Measurements from ENCODE around the gene TSPAN18.

DNA sequence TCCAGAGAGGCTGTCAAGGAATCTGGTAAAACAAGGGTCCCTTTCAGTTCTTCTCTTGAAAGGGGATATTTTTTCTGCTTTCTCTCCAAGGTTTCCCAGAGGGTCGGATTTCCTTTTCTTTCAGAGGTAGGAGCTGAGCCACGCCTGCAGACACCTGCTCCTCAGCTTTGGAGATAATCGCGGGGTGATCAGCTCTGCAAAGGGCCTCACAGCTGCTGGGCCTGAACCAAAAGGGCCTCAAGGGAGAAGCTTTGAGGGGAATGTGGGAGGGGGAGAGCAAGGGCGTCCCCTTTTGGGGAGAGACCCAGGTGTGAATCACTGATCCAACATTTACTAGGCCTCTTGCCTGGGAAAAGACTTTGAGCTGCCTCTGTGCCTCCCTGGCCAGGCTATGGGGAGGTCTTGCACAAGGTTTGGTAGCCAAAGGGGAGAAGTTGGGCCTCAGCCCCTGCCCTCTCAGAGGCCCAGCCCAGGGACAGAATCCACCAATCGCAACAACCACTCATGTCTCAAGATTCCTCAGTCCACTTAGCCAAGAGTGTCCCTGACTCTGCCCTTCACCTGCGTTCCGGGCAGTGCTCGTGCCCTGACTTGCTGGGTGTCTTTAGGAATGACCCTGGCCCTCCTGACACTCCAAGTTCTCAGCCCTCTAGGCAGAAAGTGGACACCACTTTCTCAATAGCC is 237.9 kb downstream of the TSPAN18 start:
- TF ChIP-seq, protein P1, sequence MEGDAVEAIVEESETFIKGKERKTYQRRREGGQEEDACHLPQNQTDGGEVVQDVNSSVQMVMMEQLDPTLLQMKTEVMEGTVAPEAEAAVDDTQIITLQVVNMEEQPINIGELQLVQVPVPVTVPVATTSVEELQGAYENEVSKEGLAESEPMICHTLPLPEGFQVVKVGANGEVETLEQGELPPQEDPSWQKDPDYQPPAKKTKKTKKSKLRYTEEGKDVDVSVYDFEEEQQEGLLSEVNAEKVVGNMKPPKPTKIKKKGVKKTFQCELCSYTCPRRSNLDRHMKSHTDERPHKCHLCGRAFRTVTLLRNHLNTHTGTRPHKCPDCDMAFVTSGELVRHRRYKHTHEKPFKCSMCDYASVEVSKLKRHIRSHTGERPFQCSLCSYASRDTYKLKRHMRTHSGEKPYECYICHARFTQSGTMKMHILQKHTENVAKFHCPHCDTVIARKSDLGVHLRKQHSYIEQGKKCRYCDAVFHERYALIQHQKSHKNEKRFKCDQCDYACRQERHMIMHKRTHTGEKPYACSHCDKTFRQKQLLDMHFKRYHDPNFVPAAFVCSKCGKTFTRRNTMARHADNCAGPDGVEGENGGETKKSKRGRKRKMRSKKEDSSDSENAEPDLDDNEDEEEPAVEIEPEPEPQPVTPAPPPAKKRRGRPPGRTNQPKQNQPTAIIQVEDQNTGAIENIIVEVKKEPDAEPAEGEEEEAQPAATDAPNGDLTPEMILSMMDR (IDR thresholded peaks at IDR 0.05), result no peak
- TF ChIP-seq POLR2AphosphoS5 (IDR thresholded peaks at IDR 0.05; ENCODE audit: low read depth, low read length), result no peak

Data from Panc1 (cell line).